ENCODE data around the gene TSPAN3.

The TSPAN3 gene

GRCh38 chr15:77025941-77026411, 44.9 kb downstream of the TSPAN3 start:
- Histone ChIP-seq H3K27ac (ENCODE audit: poor library complexity, severe bottlenecking) (no peak overlapping the region), H3K36me3 (ENCODE audit: low read depth) (no peaks in the 10 kb centered on the region), H3K27me3 (ENCODE audit: insufficient read depth, poor library complexity, severe bottlenecking) (no peaks in the 10 kb centered on the region), H3K4me1 (ENCODE audit: insufficient read depth, poor library complexity, severe bottlenecking) (peaks cover 5% of the 10 kb centered on the region), H3K9me3 (ENCODE audit: severe bottlenecking) (no peaks in the 10 kb centered on the region), H3K4me3 (ENCODE audit: severe bottlenecking) (no peak overlapping the region)
- DNase-seq (ENCODE audit: low spot score) (peak; percentile 51), ATAC-seq (ENCODE audit: low read depth) (no peak)
- no peak for TF ChIP-seq CTCF (IDR thresholded peaks at IDR 0.05; ENCODE audit: poor library complexity, severe bottlenecking)

GRCh38 chr15:77025083-77025901, 45.6 kb downstream of the TSPAN3 start:
- H3K36me3 ChIP-seq (ENCODE audit: low read depth) = no peaks in the 10 kb centered on the region
- no peaks in the 10 kb centered on the region for H3K9me3 ChIP-seq (ENCODE audit: severe bottlenecking)
- H3K4me1 ChIP-seq (ENCODE audit: insufficient read depth, poor library complexity, severe bottlenecking) = peaks cover 5% of the 10 kb centered on the region
- ATAC-seq (ENCODE audit: low read depth) = no peak
- no peak overlapping the region for H3K4me3 ChIP-seq (ENCODE audit: severe bottlenecking)
- no peaks in the 10 kb centered on the region for H3K27me3 ChIP-seq (ENCODE audit: insufficient read depth, poor library complexity, severe bottlenecking)
- peak; percentile 57 for DNase-seq (ENCODE audit: low spot score)
- TF ChIP-seq CTCF (IDR thresholded peaks at IDR 0.05; ENCODE audit: poor library complexity, severe bottlenecking) = no peak
- H3K27ac ChIP-seq (ENCODE audit: poor library complexity, severe bottlenecking) = no peak overlapping the region

- no peaks in the 10 kb centered on the region for H3K27me3 ChIP-seq (ENCODE audit: insufficient read depth, poor library complexity, severe bottlenecking)
- H3K27ac ChIP-seq (ENCODE audit: poor library complexity, severe bottlenecking) = no peak overlapping the region
- TF ChIP-seq CTCF (IDR thresholded peaks at IDR 0.05; ENCODE audit: poor library complexity, severe bottlenecking) = peak; percentile 98
- DNase-seq (ENCODE audit: low spot score) (peak; percentile 62), ATAC-seq (ENCODE audit: low read depth) (peak; percentile 58)
- no peaks in the 10 kb centered on the region for H3K36me3 ChIP-seq (ENCODE audit: low read depth)
- no peak overlapping the region for H3K4me3 ChIP-seq (ENCODE audit: severe bottlenecking)
- no peaks in the 10 kb centered on the region for H3K9me3 ChIP-seq (ENCODE audit: severe bottlenecking)
- H3K4me1 ChIP-seq (ENCODE audit: insufficient read depth, poor library complexity, severe bottlenecking) = peaks cover 5% of the 10 kb centered on the region
Measured at GRCh38 chr15:77024273-77025082, 46.4 kb downstream of the TSPAN3 start.

- Histone ChIP-seq H3K27me3 (ENCODE audit: insufficient read depth, poor library complexity, severe bottlenecking) (no peaks in the 10 kb centered on the region), H3K9me3 (ENCODE audit: severe bottlenecking) (no peaks in the 10 kb centered on the region), H3K4me1 (ENCODE audit: insufficient read depth, poor library complexity, severe bottlenecking) (peaks cover 5% of the 10 kb centered on the region), H3K36me3 (ENCODE audit: low read depth) (no peaks in the 10 kb centered on the region), H3K4me3 (ENCODE audit: severe bottlenecking) (no peak overlapping the region), H3K27ac (ENCODE audit: poor library complexity, severe bottlenecking) (no peak overlapping the region)
- ATAC-seq (ENCODE audit: low read depth) = no peak
- DNase-seq (ENCODE audit: low spot score) = peak; percentile 70
- TF ChIP-seq CTCF (IDR thresholded peaks at IDR 0.05; ENCODE audit: poor library complexity, severe bottlenecking) = no peak
Measured at GRCh38 chr15:77023576-77024272, 47.2 kb downstream of the TSPAN3 start.
